Fibroblast of the aortic adventitia (primary cell): Measurements from ENCODE around the gene SRGAP3. TPM values are rescaled to one million over a fixed set of nuclear protein-coding genes. Genes with fewer than 3 reads are reported as not detected.

Experiments used
- DNase-seq: peaks from one replicate; pipeline ENCODE4 v3.0.0-alpha.2; 2010; ENCODE audit warnings: low read depth
- H3K4me3 ChIP-seq: 2 replicates; pipeline ENCODE4 v1.5.1; 2011; ENCODE audit warnings: low read depth, mild to moderate bottlenecking, control low read depth, low read length, moderate library complexity
- CTCF ChIP-seq: IDR thresholded peaks from 2 replicates; pipeline ENCODE4 v1.5.1; 2011; ENCODE audit warnings: mild to moderate bottlenecking, low read length, control low read depth, inconsistent platforms; ENCODE audit not compliant: insufficient read depth
- total RNA-seq: library from RNA; depleted of rRNA; stranded (reverse); fragments of >200 nt; gene quantifications from 2 replicates; pipeline ENCODE4 v1.2.3, GENCODE V29; 2012; ENCODE audit warnings: low replicate concordance

Gene SRGAP3
- total RNA-seq, 1 donor: 4.6 TPM

- no peak for DNase-seq
- no peak overlapping the region for H3K4me3 ChIP-seq
- TF ChIP-seq CTCF: no peak
These were observed 136.4 kb downstream of the SRGAP3 start for GRCh38 chr3:9113040-9113439.

GRCh38 chr3:9111866-9112265 is 137.6 kb downstream of the SRGAP3 start:
- peak; percentile 78 for DNase-seq
- H3K4me3 ChIP-seq: no peak overlapping the region
- peak; percentile 74 for TF ChIP-seq CTCF

- no peak for DNase-seq
- peak; percentile 26 for TF ChIP-seq CTCF
- no peak overlapping the region for H3K4me3 ChIP-seq
These were observed 138.0 kb downstream of the SRGAP3 start for GRCh38 chr3:9111417-9111816.

- no peak for TF ChIP-seq CTCF
- H3K4me3 ChIP-seq: no peak overlapping the region
- DNase-seq: peak; percentile 11
These were observed 138.6 kb downstream of the SRGAP3 start for GRCh38 chr3:9110802-9111201.

- H3K4me3 ChIP-seq: no peak overlapping the region
- no peak for TF ChIP-seq CTCF
- no peak for DNase-seq
These were observed 139.1 kb downstream of the SRGAP3 start for GRCh38 chr3:9110316-9110715.

- no peak for TF ChIP-seq CTCF
- DNase-seq: no peak
- H3K4me3 ChIP-seq: no peak overlapping the region
These were observed 139.9 kb downstream of the SRGAP3 start for GRCh38 chr3:9109568-9109914.

GRCh38 chr3:9108876-9109567 is 140.4 kb downstream of the SRGAP3 start:
- H3K4me3 ChIP-seq: no peak overlapping the region
- no peak for DNase-seq
- TF ChIP-seq CTCF: no peak
